Cardiac septum (tissue), 1 donor: ENCODE data around the gene IL1A. TPM values are rescaled to one million over a fixed set of nuclear protein-coding genes. Genes with fewer than 3 reads are reported as not detected.
A peak's percentile ranks its signal among the peaks of the same experiment; 100 is the strongest.

ENCODE experiments used
- DNase-seq: peaks from one replicate; pipeline ENCODE4 v3.0.0-alpha.2; 2020; ENCODE audit warnings: low spot score
- intact Hi-C: fragments of 100-400 bp; cut with DNase I; formaldehyde crosslinking; loops from one replicate; pipeline ENCODE4 v1.14.0; 2022
- total RNA-seq: library from RNA; stranded (reverse); fragmentation: NEBNext Ultra II Directional; extraction: Animal tissue kit (Norgen Biotek cat#: 25700); gene quantifications from one replicate; pipeline ENCODE4 v1.2.1, GENCODE V29; 2021
- donor health status: DM: no; HTN: no; CAD: no.

The IL1A gene
- total RNA-seq, 1 donor from 2014 or later, result not detected

DNA sequence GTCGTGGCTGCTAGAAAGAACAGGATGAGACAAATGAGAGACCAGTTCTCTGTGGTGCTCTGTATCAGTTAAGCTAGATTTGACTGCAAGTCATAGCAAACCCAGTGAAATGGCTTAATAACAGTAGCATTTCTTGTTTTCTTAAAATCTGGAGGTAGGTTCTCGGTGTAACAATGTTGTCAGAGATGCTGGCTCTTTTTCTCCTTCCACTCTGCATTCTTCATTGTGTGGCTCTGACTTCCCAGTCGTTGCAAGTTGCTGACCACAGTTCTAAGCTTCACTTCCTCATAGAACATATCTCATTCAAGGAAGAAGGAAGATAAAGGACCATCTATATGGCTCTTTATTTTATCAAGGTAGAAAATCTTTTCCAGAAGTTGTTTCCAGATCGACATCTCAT lies 12.0 kb downstream of the IL1A start:
- intact Hi-C loops, result no loop called here

DNA sequence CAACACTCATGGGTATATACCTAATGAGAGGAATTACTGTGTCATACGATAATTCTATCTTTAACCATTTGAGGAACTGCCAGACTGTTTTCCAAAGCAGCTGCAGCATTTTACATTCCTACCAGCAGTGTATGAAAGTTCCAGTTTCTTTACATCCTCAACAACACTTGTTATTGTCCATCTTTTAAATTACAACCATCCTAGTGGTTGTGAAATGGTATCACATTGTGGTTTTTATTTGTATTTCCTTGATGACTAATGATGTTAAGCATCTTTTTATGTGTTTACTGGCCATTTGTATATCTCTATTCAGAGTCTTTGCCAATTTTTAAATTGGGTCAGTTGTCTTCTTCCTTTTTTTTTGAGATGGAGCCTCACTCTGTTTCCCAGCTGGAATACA lies 15.9 kb downstream of the IL1A start:
- intact Hi-C loops, result loop anchor here (5.0 kb wide), 1 partner anchor 44 kb away; no protein-coding TSS in a partner anchor
- no peak for DNase-seq

More for the DNA sequence above, 12.0 kb downstream of the IL1A start:
- DNase-seq, result no peak

DNA sequence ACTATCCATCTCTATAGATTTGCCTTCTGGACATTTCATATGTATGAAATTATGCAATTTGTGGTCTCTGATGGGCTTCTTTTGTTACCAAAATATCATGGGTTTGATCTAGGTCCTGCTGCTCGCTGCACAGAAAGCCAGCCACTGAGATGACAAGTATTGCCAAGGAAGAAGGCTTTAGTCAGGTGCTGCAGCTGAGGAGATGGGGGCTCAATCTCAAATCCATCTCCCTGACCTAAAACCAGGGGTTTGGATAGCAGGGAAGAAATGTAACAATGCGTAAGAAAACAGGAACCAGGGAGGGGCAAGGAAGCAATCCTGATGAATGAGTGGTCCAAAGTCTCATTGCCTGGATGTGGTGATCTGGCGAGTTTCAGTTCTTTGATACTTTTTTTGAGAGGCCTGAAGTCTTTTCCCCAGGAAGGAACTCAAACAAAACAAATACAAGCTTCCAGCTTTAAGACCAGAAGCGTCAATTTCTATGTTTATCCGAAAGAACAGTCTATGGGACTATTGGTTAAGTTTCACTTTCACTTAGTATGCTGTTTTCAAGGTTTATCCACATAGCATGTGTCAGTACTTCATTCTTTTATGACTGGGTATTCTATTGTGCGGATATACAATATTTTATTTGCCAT lies 16.5 kb downstream of the IL1A start:
- intact Hi-C loops, result loop anchor here (5.0 kb wide), 1 partner anchor 44 kb away; no protein-coding TSS in a partner anchor
- DNase-seq, result no peak

DNA sequence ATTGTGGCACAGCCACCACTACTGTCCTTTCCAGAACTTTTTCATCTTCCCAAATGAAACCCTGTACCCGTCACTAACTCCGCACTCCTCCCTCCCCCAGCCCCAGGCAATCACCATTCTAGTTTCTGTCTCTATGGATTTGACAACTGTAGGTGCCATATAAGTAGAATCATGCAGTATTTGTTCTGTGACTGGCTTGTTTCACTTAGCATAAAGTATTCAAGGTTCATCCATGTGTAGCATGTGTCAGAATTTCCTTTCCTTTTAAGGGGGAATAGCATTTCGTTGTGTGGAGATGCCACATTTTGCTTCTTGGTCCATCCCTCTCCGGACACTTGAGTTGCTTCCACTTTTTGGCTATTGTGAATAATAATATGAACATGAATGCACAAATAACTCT lies 19.0 kb downstream of the IL1A start:
- no peak for DNase-seq
- intact Hi-C loops, result loop anchor here (5.0 kb wide), 1 partner anchor 47 kb away; no protein-coding TSS in a partner anchor

DNA sequence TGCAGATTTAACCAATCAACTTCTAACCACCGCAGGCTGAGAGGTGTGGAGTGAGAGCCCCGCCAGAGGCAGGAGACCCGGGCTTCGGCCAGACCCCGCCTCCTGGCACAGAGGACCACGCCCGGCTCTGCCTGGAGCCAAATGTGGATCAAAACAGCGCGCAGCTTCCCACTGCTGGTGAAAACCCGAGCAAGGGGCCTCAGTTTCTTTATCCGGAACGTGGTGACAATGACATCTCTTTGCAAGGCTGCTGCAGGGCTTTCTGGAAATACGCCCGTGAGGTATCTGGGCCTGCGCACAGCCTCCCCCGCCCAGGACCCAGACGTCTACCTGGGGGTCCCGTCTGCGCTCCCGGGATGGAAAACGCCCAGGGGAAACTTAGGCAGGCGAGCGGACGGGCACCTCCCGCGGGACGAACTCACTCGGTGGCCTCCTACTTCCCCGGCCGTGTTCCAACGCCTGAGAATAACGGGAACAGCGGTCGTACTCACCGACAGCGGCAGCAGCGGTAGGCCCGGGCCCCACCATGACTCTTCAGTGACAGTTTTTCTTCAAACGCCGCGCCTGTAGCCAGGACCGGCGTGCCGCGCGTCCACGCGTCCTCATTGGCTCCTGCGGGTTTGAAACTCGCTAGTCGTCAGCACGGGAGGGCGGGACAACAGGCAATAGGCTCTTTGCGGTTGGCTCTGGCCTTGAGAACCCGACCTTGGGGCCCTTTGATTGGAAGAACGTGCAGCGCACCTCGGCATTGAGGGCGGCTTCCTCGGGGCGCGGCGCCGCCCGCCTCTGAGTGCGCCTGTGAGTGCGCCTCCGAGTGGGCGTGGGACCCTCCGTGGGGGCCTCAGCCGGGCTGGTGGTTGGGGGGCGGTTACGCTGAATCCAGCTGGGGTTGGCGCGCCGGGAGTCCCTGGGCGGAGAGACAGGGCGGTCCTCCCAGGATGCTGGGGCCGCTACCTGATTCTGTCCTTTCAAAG lies 19.9 kb downstream of the IL1A start, which contains the start of gene CKAP2L:
TSS of gene CKAP2L (minus strand) at position 539 of the 974 bp plus-strand sequence. CDS start at position 528, 11 bp downstream.
- DNase-seq, result peak; percentile 99
- intact Hi-C loops, result loop anchor here (5.0 kb wide), 1 partner anchor 48 kb away; no protein-coding TSS in a partner anchor

DNA sequence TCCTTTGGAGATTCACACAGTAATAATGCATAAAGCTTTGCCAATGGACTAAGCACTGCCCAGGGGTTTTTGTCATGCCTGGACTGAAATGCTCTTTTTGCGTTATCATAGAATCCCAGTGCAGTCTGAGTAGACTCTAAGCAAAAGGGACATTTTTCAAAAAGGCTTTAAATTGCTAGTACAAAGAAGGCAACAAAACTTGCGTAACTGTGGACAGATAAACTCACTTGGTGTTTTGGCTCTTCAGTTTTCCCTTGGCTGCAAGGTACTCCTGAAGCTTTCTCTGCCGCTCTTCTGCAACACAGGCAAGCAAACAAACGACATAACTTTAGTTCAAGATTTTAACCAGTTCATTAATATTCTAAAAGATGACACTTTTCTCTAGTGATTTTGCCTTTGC lies 22.0 kb downstream of the IL1A start:
- no peak for DNase-seq
- intact Hi-C loops, result no loop called here

DNA sequence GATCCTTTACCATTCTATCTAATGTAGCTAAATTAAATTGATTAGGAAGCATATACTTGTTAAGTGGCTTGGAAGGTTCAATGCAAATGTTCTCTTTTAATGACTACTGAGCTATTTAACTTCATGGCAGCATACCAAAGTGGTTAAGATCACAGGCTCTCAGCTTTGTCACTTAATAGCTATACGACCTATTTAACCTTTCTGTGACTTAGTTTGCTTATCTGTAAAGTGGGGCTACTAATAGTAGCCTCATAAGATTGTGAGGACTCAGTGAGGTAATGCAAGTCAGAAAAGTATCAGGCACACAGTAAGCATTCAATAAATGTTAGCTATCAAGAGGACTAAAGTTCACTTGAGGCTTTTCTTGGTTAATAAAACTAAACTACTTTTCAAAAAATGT lies 24.1 kb downstream of the IL1A start:
- intact Hi-C loops, result no loop called here
- no peak for DNase-seq

DNA sequence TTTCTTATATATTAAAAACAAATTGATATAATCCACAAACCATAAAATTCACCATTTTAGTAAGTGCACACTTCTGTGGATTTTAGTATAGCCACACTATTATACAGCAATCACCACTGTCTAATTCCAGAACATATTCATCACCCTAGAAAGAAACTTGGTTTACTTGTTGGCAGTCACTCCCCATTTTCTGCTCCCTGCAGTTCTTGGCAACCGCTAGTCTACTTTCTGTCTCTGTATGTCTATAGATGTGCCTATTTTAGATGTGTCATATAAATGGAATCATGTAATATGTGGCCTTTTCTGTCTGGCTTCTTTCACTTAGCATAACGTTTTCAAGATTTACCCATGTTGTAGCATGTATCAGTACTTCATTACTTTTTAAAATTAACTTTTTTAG lies 25.6 kb downstream of the IL1A start:
- intact Hi-C loops, result no loop called here
- no peak for DNase-seq

DNA sequence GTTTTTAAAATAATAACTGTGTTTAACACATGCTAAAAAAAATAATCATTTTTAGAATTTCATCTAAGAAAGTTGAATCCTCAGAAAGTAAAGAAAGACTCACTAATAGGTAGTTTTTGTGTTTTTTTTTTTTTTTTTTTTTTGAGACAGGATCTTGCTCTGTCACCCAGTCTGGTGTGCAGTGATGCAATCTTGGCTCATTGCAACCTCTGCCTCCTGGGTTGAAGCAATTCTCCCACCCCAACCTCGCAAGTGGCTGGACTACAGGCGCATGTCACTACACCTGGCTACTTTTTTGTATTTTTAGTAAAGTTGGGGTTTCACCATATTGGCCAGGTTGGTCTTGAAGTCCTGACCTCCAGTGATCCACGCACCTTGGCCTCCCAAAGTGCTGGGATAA lies 27.0 kb downstream of the IL1A start:
- intact Hi-C loops, result no loop called here

DNA sequence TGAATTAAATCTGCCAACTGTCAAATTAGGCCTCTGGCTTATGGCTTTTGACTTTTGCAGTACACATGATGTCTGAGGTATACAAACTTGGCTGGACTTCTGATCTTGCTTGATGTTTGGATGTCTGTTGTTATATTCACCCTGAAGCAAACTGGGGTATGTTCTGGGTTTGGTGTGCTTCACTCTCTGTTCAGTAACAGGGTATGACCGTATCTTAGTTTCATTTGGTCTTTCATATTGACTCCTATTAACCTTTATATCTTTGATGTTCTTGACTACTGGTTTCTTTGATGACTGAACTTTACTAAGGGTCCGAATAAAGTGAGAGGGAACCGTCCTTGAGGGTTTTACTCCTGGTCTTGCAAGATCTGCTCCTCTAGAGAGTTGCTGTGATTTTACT lies 28.1 kb downstream of the IL1A start:
- no peak for DNase-seq
- intact Hi-C loops, result no loop called here

More for the DNA sequence above, 27.0 kb downstream of the IL1A start:
- no peak for DNase-seq

DNA sequence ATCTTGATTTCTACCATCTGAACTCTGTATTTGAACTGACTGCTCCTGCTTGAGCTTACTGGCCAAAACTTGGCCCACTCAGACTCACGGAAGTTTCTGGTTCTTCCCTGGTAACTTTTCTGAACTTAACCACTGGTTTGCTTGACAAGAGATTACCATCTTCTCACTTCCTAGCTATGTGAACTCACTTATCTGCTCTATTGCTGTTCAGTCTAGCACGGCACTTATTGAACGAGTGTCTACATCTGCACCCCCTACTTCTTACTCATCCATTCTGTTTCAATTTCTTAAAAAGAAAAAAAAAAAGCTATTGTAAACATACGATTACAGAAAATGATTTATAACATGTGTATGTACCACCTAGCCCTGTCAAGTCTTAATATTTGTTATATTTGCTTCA lies 28.8 kb downstream of the IL1A start:
- intact Hi-C loops, result no loop called here
- DNase-seq, result no peak

DNA sequence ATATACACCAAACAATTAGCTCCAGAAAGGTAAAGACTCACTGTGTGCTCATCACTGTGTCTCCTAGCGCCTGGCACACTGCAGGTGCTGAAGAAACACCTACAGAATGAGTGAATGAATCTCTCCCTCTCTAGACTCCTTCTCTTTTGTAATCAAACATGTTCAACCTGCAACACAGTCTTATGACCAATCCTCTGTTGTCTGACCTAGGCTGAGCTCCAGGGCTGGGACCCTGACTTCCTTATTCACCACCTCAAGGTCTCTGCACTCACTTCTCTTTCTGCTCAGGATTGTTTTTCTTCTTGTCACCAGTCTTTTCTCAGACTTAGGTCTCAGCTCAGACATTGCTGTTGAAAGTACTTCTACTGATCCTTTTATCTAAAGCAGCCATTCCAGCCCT lies 29.7 kb downstream of the IL1A start:
- intact Hi-C loops, result no loop called here
- DNase-seq, result no peak

DNA sequence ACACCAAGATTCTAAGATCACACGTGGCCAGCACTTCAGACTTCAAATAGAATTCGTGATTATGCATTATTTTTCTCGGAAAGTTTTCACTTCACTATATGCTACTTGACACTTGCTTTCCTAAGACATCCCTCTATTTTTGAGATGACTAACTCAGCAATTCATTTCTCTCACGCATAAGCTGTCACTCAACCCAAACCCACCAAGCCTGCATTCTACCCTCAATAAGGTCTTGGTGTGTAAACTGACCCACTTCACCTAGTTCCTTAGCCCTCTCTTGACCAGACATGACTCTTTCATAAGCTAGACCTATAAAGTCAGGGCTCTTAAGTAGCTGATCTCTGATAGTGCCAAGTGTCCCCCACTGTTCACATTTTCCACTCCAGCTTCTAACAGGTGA lies 31.6 kb downstream of the IL1A start:
- no peak for DNase-seq
- intact Hi-C loops, result no loop called here

DNA sequence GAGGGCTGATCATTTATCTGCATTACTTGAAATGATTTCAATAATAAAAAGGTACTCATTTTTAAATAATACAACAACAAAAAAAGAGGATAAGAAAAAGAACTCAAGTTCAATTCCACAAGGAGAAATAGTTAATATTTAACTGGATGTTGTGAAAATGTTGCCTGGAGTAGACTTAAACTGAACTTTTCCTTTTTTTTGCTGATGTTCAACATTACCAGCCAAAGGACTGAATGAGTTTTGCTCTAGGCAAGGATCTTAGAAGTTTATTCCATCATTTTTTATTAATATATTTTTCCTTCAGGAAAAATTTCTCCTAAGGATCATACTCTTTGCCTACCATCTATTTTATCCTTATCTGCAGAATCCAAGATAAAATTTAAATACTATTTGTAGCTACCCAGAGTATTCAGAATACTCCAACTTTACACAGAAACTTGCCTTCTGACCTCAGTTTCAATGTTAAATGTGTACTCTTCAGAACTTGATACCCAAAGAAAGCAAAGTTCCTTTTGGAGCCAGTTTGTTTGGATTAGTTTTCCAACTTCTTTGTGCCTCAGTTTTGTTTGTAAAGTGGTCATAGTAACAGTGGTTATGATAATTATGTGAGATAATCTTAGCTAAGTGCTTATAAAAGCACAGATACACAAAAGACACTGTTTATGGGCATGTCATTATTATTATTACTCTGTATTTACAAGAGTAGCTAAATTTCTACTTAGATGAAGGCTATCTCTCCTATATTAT lies 32.7 kb downstream of the IL1A start:
- intact Hi-C loops, result no loop called here
- DNase-seq, result no peak

DNA sequence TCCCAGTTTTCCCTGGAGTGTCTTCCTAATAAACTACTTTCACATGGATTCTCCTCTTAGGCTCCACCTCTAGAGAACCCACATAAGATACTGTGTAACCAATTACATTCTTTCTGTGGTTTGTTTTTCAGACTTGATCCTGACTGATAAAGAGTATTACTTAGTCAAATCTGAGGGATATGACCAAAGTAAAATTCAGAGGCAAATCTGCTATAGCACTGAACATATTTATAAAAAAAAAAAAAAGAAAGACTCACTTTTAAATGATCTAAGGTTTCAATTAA lies 33.8 kb downstream of the IL1A start:
- intact Hi-C loops, result no loop called here

DNA sequence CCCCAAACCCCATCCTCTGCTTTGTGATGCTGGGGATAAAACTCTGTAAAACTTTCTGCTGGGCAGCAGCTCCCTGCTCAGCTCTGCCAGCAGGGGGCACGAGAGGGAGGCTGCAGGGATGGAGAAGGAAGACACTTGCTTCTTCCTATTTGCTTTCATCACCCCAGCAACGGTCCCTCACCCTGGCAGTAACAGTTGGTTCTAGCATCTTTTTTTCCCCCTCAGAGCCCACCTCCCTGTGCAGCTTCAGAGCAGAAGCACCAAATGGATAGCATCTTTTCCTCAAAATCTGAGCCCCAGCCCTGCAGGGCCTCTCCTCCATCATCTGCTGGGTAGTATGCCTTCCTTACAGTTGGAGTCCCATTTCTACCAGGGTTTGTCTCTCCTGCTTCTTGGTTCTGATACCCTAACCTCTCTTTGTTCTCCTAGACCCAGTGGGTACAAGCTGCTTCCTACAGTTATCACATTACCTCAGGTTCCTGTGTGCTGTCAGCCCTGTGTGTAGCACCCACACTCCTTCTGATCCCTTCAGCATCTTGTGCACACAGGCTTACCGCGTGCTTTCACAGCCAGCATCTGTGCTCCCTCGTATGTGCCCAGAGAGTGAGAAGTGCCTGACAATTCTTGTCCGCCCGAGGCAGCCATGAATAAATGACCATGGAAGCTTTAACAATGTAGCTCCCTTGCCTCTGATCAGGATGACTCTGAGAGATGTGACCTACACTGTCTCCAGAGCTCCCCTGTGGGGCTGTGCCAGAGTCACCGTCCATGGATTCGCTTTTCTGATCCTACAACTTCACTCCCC lies 34.3 kb downstream of the IL1A start:
- peak; percentile 91 for DNase-seq
- intact Hi-C loops, result loop anchor here (2.0 kb wide), 2 partner anchors 135 to 191 kb away; no protein-coding TSS in a partner anchor

More for the DNA sequence above, 33.8 kb downstream of the IL1A start:
- no peak for DNase-seq

DNA sequence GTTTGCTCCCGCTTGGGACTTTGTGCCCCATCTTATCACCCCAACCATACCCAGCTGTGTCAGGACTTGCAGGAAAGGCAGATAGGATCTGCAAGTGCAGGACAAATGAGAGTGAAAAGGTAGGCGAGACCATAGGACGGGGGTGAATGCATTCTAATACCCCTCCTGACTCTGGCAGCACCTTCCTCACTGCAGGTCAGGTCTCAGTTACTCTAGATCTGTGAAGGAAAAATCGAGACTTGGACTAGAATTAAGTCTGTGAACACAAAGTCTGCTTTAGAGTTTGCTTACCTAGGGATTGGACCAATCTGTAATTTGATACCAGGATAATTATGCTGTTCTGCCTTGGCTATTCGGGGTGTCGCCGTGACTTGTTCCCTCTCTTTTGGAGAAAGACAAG lies 43.8 kb downstream of the IL1A start:
- intact Hi-C loops, result no loop called here
- no peak for DNase-seq

DNA sequence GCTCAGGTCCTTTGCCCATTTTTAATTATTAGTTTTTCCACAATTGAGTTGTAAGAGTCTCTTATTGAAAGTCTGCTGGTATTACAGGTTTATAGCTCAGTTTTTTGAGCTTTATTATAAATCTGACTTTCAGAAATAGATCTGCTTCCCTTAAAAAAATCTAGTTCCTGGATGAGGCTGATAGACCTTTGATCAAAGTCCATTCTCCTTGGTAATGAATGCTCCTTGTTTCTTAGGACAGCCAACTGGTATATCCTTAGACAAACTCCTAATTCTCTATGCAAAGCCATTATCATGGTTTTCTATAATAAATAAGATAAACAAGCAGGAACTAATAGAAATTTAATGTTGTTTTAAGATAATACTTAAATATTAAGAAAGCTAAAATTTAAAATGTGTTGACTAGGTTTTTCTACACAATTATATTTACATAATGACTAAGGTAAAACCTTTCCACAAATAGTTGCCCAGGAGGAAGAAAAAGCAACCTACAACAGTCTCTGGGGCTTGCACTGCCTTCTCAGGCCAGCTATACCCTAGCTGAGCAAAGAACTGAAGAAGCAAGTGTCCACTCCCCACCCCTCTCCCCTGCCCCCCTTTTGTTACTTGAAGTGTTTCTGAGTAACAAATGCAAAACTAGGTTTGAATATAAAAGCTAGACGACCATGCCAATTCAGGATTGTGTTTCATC lies 46.6 kb downstream of the IL1A start:
- intact Hi-C loops, result no loop called here
- DNase-seq, result no peak

DNA sequence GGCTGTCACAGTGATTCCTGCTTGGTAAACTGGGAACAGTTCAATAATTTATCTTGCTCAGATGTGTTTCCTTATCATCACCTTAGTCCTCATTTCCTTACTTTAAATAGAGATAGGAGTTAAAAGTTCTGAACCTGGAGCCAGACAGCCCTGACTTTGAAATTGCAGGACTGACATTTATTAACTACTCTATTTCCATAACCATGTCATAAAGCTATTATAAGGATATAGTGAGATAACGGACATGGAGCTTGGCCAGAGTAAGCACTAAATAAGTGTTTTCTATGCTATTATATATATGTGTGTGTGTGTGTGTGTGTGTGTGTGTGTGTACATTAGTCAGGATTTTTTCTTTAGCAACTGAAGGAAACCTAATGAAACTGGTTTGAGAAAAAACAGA lies 50.4 kb downstream of the IL1A start:
- intact Hi-C loops, result no loop called here
- no peak for DNase-seq
